ENCODE measurements around the gene CHRND.

- TF ChIP-seq POLR2A (IDR thresholded peaks at IDR 0.05; ENCODE audit: low read length) (no peak), GATA1 (IDR thresholded peaks at IDR 0.05; ENCODE audit: low read depth, low read length) (no peak)
Observed at GRCh38 chr2:232556426-232556825, 30.5 kb downstream of the CHRND start.
